Epithelial cell of esophagus (primary cell): ENCODE measurements around the gene EEF2K.

ENCODE experiments used
- DNase-seq: peaks from one replicate; pipeline ENCODE4 v3.0.0; 2010; ENCODE audit warnings: low read depth
- H3K4me3 ChIP-seq: 2 replicates; pipeline ENCODE4 v1.5.1; 2011; ENCODE audit warnings: mild to moderate bottlenecking, low read length, control low read depth
- TF ChIP-seq, protein P1 (sequence below): IDR thresholded peaks from 2 replicates; pipeline ENCODE4 v1.5.1; 2011; ENCODE audit warnings: low read depth, mild to moderate bottlenecking, low read length, control low read depth, inconsistent platforms; ENCODE audit not compliant: insufficient read depth; ENCODE audit errors: missing control alignments

The EEF2K gene

DNA sequence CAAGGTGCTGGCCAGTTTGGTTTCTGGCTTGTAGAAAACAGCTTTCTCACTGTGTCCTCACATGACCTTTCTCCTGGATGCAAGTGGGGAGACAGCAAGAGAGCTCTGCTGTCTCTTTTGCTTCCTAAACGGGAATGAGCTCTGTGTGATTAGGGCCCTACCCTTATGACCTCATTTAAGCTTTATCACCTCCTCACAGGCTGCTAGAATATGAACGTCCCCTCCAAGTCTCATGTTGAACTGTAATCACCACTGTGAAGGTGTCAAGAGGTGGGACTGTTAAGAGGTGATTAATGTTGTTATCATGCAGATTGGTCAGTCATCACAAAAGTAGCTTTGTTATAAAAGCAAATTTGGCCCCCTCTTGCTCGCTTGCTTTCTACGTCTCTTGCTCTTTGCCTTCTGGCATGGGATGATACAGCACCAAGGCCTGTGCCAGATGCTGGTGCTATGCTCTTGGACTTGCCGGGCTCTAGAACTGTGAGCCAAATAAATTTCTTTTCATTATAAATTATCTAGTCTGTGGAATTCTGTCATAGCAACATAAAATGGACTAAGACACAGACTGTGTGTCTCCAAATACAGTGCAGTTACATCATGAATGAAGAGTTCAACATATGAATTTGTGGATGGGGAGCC, 76.3 kb downstream of the EEF2K start:
- DNase-seq: no peak
- TF ChIP-seq, protein P1, sequence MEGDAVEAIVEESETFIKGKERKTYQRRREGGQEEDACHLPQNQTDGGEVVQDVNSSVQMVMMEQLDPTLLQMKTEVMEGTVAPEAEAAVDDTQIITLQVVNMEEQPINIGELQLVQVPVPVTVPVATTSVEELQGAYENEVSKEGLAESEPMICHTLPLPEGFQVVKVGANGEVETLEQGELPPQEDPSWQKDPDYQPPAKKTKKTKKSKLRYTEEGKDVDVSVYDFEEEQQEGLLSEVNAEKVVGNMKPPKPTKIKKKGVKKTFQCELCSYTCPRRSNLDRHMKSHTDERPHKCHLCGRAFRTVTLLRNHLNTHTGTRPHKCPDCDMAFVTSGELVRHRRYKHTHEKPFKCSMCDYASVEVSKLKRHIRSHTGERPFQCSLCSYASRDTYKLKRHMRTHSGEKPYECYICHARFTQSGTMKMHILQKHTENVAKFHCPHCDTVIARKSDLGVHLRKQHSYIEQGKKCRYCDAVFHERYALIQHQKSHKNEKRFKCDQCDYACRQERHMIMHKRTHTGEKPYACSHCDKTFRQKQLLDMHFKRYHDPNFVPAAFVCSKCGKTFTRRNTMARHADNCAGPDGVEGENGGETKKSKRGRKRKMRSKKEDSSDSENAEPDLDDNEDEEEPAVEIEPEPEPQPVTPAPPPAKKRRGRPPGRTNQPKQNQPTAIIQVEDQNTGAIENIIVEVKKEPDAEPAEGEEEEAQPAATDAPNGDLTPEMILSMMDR: no peak
- no peak overlapping the region for H3K4me3 ChIP-seq

DNA sequence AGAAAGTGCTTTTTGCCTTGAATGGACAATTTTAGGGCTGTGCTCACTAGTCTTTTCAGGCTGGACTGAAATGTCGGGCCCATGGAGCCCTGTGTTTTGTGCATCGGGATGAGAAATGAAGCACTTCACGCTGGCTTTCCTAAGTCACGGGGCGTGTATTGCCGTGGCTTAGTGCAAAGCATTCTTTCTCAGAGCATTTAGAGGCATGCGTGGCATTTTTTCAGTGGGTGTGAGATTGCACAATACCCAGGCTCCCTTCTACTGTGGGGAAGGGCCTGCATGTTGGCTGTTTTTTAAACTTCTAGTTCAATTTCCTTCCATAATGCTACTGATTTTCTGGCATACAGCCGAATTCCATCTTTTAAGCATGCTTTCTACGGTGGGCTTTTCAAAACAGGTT, 78.6 kb downstream of the EEF2K start:
- no peak overlapping the region for H3K4me3 ChIP-seq
- no peak for DNase-seq
- TF ChIP-seq, protein P1: no peak

- TF ChIP-seq, protein P1: no peak
- H3K4me3 ChIP-seq: no peak overlapping the region
These were observed 79.0 kb downstream of the EEF2K start for GRCh38 chr16:22285080-22285479.

DNA sequence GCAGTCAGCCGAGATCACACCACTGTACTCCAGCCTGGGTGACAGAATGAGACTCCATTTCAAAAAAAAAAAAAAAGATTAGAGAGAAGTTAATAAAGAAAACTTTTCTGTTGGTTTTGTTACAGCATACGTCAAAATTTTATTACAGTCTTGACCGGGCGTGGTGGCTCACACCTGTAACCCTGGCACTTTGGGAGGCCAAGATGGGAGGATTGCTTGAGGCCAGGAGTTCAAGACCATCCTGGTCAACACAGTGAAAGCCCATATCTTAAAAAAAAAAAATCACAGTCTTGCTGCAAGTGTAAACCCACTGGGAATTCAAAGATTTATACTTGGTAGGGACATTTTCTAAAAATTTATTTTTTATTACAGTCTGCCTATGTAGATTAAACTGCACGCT, 84.9 kb downstream of the EEF2K start:
- TF ChIP-seq, protein P1: no peak
- H3K4me3 ChIP-seq: no peak overlapping the region
- no peak for DNase-seq

More at GRCh38 chr16:22285080-22285479, 79.0 kb downstream of the EEF2K start:
- DNase-seq: no peak

DNA sequence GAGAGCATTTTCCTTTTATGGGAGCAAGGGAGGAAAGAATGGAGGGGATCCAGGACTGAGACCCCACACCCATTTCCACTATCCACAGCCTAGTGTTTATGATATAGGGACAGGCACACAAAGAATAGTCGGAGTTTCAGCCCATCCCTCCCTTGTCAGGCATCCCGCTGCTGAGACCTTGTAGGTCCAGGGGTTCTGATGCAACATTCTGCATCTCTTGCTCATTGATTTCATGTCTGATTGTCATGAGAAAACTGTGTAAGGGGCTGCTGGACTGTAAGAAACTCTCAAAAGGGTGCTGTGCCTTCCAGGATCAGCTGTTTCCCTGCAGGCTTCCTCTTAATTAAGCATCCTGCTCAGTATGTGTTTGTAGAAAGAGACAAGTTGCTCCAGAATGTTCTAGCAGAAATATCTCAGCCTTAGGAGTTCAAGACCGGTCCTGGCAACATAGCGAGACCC, 85.8 kb downstream of the EEF2K start:
- DNase-seq: no peak
- TF ChIP-seq, protein P1: no peak
- no peak overlapping the region for H3K4me3 ChIP-seq

- no peak overlapping the region for H3K4me3 ChIP-seq
- DNase-seq: no peak
- TF ChIP-seq, protein P1: no peak
These were observed 86.2 kb downstream of the EEF2K start for GRCh38 chr16:22292320-22292719.

DNA sequence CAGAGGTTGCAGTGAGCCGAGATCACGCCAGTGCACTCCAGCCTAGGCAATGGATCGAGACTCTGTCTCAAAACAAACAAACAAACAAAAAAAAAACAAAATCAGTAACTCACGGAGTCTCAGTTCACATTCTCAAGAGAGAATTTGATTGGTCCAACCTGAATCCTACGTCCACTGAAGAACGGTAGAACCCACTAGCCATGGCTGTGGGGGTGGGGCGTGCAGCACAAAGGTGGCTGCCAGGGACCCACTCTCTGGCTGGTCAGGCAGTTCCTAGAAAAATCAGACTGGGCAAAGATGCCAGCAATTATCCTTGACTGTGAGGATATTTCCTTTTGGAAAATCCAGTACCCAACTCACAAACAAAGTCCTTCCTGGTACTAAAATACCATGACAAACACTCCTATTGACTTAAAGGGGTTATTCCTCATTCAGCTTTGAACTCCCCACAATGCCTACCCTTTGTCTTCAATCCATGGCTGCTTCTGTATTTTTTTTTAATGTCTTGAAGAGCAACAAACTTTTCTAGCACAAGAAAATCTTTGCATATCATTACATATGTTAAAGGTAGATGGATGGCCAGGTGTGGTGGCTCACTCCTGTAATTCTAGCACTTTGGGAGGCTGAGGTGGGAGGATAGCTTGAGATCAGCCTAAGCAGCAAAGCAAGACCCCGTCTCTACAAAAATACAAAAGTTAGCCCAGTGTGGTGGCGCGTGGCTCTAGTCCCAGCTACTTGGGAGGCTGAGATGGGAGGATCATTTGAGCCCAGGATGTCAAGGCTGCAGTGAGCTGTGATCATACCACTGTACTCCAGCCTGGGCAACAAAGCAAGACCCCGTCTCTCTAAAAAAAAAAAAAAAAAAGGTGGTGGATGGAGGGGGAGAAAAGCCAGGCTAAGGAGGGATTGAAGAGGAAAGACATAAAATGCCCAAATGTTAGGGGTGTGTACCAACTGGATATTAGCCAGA, 87.3 kb downstream of the EEF2K start:
- TF ChIP-seq, protein P1: no peak
- H3K4me3 ChIP-seq: no peak overlapping the region
- DNase-seq: no peak
